Hepatocyte (in vitro differentiated cells): Measurements from ENCODE around the gene TMEM126B. TPM values are rescaled to one million over a fixed set of nuclear protein-coding genes. Genes with fewer than 3 reads are reported as not detected.

Experiments used
- DNase-seq: peaks from one replicate; pipeline ENCODE4 v3.0.0-alpha.2; 2016; ENCODE audit warnings: low spot score
- H2AFZ ChIP-seq: fragments of 200-600 bp; sonication (generic); 2 replicates; pipeline ENCODE4 v1.6.0; 2016; ENCODE audit warnings: antibody characterized with exemption, mild to moderate bottlenecking
- H3K27ac ChIP-seq: fragments of 200-600 bp; sonication (generic); 2 replicates; pipeline ENCODE4 v1.5.1; 2016; ENCODE audit warnings: mild to moderate bottlenecking
- H3K27me3 ChIP-seq: fragments of 200-600 bp; sonication (generic); 2 replicates; pipeline ENCODE4 v1.6.1; 2016
- H3K36me3 ChIP-seq: fragments of 200-600 bp; sonication (generic); replicated peaks from 2 replicates; pipeline ENCODE4 v1.5.1; 2016; ENCODE audit warnings: low read depth; ENCODE audit not compliant: insufficient read depth
- H3K4me1 ChIP-seq: fragments of 200-600 bp; sonication (generic); 2 replicates; pipeline ENCODE4 v1.5.1; 2016; ENCODE audit warnings: mild to moderate bottlenecking, moderate library complexity; ENCODE audit not compliant: insufficient read depth
- H3K4me2 ChIP-seq: fragments of 200-600 bp; sonication (generic); 2 replicates; pipeline ENCODE4 v1.6.0; 2016
- H3K4me3 ChIP-seq: fragments of 200-600 bp; sonication (generic); 2 replicates; pipeline ENCODE4 v1.5.1; 2016; ENCODE audit warnings: mild to moderate bottlenecking
- H3K79me2 ChIP-seq: fragments of 200-600 bp; sonication (generic); 2 replicates; pipeline ENCODE4 v1.6.0; 2017; ENCODE audit warnings: mild to moderate bottlenecking
- H3K9me2 ChIP-seq: fragments of 200-600 bp; sonication (generic); replicated peaks from 2 replicates; pipeline ENCODE4 v1.6.0; 2017; ENCODE audit warnings: mild to moderate bottlenecking; ENCODE audit not compliant: insufficient read depth
- H3K9me3 ChIP-seq: fragments of 200-600 bp; sonication (generic); 2 replicates; pipeline ENCODE4 v1.5.1; 2016; ENCODE audit warnings: low read depth, mild to moderate bottlenecking
- H4K20me1 ChIP-seq: fragments of 200-600 bp; sonication (generic); 2 replicates; pipeline ENCODE4 v1.6.0; 2016; ENCODE audit warnings: mild to moderate bottlenecking; ENCODE audit not compliant: insufficient read depth, poor library complexity, severe bottlenecking
- EZH2 ChIP-seq: fragments of 200-600 bp; sonication (generic); IDR thresholded peaks from 2 replicates; pipeline ENCODE4 v1.6.1; 2016; ENCODE audit warnings: antibody characterized with exemption, mild to moderate bottlenecking, borderline replicate concordance
- EZH2phosphoT487 ChIP-seq: fragments of 200-600 bp; sonication (generic); IDR thresholded peaks from one replicate; pipeline ENCODE4 v1.6.1; 2018; ENCODE audit warnings: antibody characterized with exemption, mild to moderate bottlenecking, low read depth, moderate library complexity; ENCODE audit not compliant: unreplicated experiment, severe bottlenecking
- WGBS: methylation state at CpG from one replicate; pipeline ENCODE4 v1.1.6; 2016; ENCODE audit warnings: low lambda C conversion rate; ENCODE audit errors: missing lambda C conversion rate; 5-methylcytosine and 5-hydroxymethylcytosine counted together
- polyA plus RNA-seq: library from polyadenylated mRNA; unstranded; fragments of >200 nt; fragmentation: Nextera tagmentation; extraction: Ambion mirVana; gene quantifications from 2 replicates; pipeline ENCODE4 v1.2.1, GENCODE V29; 2016
- total RNA-seq: library from RNA; depleted of rRNA; stranded (reverse); fragments of >200 nt; gene quantifications from 2 replicates; pipeline ENCODE4 v1.2.3, GENCODE V29; 2014
- TF ChIP-seq, protein P1 (sequence below): fragments of 200-600 bp; sonication (generic); IDR thresholded peaks from 2 replicates; pipeline ENCODE4 v1.5.1; 2016; ENCODE audit warnings: antibody characterized with exemption, mild to moderate bottlenecking; ENCODE audit not compliant: poor library complexity

Gene TMEM126B
- total and polyA plus RNA-seq, 2 experiments from 2014 or later = 58.9 to 87.8 TPM

DNA sequence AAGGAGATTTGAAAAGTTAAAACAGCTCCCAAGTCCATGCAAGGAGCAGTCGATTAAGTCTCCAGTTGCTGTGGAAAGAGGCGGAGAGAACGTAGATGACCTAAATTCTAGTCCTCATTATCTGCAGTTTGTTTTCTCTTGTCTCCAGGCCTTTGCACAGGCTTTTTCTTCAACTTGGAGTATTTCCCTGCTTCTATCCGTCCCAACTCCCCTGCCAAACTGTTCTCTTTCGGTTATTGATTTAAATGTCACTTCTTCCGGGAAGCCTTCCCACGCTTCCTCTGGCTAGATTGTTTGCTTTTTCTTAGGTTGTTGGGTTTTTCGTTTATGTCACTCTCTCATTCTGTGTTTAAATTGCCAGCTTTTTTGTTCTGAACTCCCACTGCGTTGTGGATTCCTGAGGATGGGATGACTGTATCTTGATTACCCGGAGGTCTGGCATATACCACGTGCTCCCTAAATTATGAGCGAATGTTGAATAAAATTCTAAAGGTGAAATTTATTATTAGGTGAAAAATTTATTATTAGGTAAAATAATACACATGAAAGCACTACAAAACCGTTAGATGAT lies 463 bp downstream of the TMEM126B start:
- Histone ChIP-seq H3K27me3 (no peaks in the 10 kb centered on the region), H2AFZ (peak overlapping the region; percentile 61), H3K79me2 (peaks cover 43% of the 10 kb centered on the region), H3K9me3 (no peaks in the 10 kb centered on the region), H3K36me3 (no peaks in the 10 kb centered on the region), H4K20me1 (no peaks in the 10 kb centered on the region), H3K4me2 (peak overlapping the region; percentile 80), H3K4me3 (peak overlapping the region; percentile 73), H3K27ac (peak overlapping the region; percentile 62), H3K9me2 (no peaks in the 10 kb centered on the region), H3K4me1 (peaks cover 6% of the 10 kb centered on the region)
- peak; percentile 13 for DNase-seq
- TF ChIP-seq EZH2 (no peak), EZH2phosphoT487 (no peak)
- TF ChIP-seq, protein P1, sequence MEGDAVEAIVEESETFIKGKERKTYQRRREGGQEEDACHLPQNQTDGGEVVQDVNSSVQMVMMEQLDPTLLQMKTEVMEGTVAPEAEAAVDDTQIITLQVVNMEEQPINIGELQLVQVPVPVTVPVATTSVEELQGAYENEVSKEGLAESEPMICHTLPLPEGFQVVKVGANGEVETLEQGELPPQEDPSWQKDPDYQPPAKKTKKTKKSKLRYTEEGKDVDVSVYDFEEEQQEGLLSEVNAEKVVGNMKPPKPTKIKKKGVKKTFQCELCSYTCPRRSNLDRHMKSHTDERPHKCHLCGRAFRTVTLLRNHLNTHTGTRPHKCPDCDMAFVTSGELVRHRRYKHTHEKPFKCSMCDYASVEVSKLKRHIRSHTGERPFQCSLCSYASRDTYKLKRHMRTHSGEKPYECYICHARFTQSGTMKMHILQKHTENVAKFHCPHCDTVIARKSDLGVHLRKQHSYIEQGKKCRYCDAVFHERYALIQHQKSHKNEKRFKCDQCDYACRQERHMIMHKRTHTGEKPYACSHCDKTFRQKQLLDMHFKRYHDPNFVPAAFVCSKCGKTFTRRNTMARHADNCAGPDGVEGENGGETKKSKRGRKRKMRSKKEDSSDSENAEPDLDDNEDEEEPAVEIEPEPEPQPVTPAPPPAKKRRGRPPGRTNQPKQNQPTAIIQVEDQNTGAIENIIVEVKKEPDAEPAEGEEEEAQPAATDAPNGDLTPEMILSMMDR = no peak
- under 1% methylated on average over 13 of the region's 13 CpGs for WGBS

DNA sequence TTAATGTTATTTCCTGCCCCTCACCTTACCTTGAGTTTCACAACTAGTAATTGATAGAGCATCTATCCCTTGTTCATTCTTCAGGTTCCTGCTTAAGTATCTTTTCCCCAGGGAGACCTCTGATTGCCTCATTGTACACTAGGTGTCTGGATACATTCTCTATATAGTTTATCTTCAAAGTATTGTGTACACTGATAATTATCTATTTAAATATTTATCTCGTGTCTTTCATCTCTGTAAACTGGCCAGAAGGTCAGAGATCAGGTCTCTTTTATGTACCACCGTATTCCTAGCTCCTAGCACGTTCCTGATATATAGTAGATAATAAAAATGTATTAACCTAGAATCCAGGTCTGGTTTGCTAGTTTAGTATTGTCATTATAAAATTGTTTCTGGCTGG lies 6.4 kb downstream of the TMEM126B start:
- Histone ChIP-seq H3K4me3 (no peak overlapping the region), H3K27ac (no peak overlapping the region), H3K79me2 (peaks cover 35% of the 10 kb centered on the region), H4K20me1 (no peaks in the 10 kb centered on the region), H3K27me3 (no peaks in the 10 kb centered on the region), H2AFZ (no peak overlapping the region), H3K9me2 (no peaks in the 10 kb centered on the region), H3K4me2 (no peak overlapping the region), H3K4me1 (no peaks in the 10 kb centered on the region), H3K9me3 (no peaks in the 10 kb centered on the region), H3K36me3 (peaks cover 5% of the 10 kb centered on the region)
- WGBS = 63% methylated on average over 3 of the region's 3 CpGs
- DNase-seq = no peak
- TF ChIP-seq, protein P1 = no peak
- TF ChIP-seq EZH2 (no peak), EZH2phosphoT487 (no peak)

DNA sequence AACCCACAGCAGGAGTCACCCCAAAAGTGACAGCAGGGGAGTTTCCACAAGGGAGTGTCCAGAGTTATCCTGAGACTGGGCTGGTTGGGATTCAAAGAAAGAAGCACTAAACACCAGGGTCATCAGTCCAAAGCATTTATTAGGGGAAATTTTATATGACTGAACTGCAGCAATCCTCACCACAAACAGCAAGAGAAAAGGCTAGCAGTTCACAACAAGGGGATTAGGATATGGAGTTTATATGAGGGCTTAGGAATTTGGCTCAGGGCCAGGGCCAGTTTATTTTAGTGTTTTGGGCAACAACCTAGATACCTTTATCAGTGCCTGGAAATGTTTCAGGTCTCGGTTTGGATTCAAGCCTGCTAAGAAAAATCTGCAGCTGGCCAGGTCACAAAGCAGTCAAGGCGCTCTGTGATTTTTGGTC lies 14.8 kb downstream of the TMEM126B start:
- H3K4me1 ChIP-seq = peaks cover 6% of the 10 kb centered on the region
- no peak overlapping the region for H3K4me3 ChIP-seq
- no peaks in the 10 kb centered on the region for H3K9me3 ChIP-seq
- no peak for TF ChIP-seq EZH2
- TF ChIP-seq EZH2phosphoT487 = no peak
- TF ChIP-seq, protein P1 = no peak
- peak; percentile 30 for DNase-seq
- H3K4me2 ChIP-seq = peak overlapping the region; percentile 26
- no peaks in the 10 kb centered on the region for H3K36me3 ChIP-seq
- no peaks in the 10 kb centered on the region for H4K20me1 ChIP-seq
- no peak overlapping the region for H3K27ac ChIP-seq
- WGBS = 33% methylated on average over 2 of the region's 2 CpGs
- no peaks in the 10 kb centered on the region for H3K79me2 ChIP-seq
- H3K9me2 ChIP-seq = no peaks in the 10 kb centered on the region
- no peak overlapping the region for H2AFZ ChIP-seq
- peaks cover 3% of the 10 kb centered on the region for H3K27me3 ChIP-seq

DNA sequence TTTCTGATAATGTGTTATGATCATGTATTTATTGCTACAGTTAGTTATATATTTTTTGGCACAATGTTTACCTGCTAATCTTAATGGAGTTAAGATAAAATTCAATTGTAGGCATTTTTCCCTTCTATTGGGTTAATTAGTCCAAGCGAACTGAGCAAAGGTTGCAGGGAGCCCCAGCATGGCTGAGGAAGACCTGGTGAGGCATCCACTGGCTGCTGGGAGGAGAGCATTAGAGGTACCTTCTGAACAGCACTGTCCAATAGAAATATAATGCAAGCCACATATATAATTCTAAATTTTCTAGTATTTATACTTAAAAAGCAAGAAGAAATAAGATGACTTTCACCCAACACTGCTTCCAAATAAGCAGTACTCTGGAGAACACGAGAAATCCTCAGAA lies 18.7 kb downstream of the TMEM126B start:
- peak overlapping the region; percentile 46 for H3K4me3 ChIP-seq
- no peaks in the 10 kb centered on the region for H3K9me3 ChIP-seq
- 34% methylated on average over 2 of the region's 2 CpGs for WGBS
- TF ChIP-seq, protein P1 = no peak
- TF ChIP-seq EZH2phosphoT487 (no peak), EZH2 (no peak)
- DNase-seq = peak; percentile 32
- no peaks in the 10 kb centered on the region for H4K20me1 ChIP-seq
- H3K4me1 ChIP-seq = peaks cover 6% of the 10 kb centered on the region
- H3K36me3 ChIP-seq = no peaks in the 10 kb centered on the region
- no peaks in the 10 kb centered on the region for H3K9me2 ChIP-seq
- peaks cover 22% of the 10 kb centered on the region for H3K79me2 ChIP-seq
- peaks cover 3% of the 10 kb centered on the region for H3K27me3 ChIP-seq
- peak overlapping the region; percentile 54 for H2AFZ ChIP-seq
- H3K4me2 ChIP-seq = peak overlapping the region; percentile 85
- peak overlapping the region; percentile 86 for H3K27ac ChIP-seq
